Globus pallidus (tissue), 1 donor: Measurements from ENCODE around the gene ODR4.
"Not testable (repeated sequence)": the region's sequence is repeated elsewhere in the genome, so short reads cannot be mapped to it uniquely, and the experiment has no call there.

Experiments
- DNase-seq: peaks from one replicate; pipeline ENCODE4 v3.0.0-alpha.2; 2015; ENCODE audit warnings: low spot score

Gene ODR4

GRCh38 chr1:186421446-186421845 lies 45.8 kb downstream of the ODR4 start:
- no peak for DNase-seq

DNA sequence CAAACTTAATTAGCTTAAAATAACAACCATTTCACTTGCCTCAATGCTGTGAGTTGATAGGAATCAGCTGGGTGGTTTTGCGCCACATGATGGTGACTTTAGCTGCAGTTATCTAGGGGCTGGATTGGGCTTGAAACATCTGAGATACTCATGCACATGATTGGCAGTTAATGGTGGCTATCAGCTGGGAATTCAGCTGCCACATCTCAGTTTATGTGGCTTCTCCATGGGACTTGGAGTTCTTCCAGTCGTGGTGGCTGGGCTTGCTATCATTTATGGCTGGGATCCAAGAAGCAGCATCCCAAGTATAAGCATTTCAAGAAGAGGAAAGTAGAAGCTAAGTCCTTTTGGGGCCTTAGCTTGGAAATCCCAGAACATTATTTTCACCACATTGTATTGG lies 48.9 kb downstream of the ODR4 start:
- no peak for DNase-seq

- DNase-seq: no peak
Observed at GRCh38 chr1:186426118-186426517, 50.5 kb downstream of the ODR4 start.

DNA sequence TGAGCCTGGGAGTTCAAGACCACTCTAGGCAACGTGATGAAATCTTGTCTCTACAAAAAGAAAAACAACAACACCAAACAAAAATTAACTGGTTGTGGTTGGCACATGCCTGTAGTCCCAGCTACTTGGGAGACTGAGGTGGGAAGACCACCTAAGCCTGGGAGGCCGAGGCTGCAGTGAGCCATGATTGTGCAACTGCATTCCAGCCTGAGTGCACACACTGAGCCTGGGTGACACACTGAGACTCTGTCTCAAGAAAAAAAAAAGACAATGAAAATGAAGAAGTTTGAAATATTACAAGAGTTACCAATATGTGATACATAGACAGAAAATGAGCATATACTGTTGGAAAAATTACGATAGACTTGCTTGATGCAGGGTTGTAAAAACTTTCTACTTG lies 53.4 kb downstream of the ODR4 start:
- DNase-seq: no peak

DNA sequence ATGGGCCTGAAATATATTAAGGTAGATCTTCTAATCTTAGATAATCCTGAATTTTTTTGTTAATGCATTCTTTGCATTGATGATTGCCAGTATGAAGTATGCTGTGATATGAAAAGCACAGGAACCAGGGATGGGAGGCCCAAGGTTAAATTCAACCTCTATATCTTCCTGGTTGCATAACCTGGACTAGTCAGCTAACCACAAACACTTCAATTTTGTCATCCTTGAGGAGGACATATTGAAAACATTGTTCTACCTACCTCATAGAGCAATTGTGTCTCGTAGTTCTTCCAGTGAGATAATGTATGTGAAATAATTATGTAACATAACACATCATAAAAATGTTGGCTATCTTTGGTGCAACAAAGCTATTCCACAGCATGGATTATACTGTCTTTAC lies 59.7 kb downstream of the ODR4 start:
- no peak for DNase-seq

DNA sequence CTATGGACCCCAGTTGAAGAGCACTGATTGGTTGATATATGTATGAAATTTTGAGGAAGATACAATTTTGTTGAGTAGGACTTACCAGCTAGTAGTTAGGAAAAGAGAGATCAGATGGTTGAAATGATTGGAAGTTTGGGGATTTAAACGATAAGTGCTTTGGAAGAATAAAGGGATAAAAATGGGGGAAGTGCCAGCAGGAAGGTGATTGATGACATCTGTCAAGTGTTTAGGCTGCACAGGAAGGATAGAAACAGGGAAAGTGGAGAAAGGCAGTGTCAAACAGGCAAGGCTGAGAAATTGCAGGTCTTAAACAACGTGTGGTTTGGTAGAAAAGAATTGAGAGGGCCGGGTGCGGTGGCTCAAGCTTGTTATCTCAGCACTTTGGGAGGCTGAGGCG lies 62.9 kb downstream of the ODR4 start:
- DNase-seq: no peak

DNA sequence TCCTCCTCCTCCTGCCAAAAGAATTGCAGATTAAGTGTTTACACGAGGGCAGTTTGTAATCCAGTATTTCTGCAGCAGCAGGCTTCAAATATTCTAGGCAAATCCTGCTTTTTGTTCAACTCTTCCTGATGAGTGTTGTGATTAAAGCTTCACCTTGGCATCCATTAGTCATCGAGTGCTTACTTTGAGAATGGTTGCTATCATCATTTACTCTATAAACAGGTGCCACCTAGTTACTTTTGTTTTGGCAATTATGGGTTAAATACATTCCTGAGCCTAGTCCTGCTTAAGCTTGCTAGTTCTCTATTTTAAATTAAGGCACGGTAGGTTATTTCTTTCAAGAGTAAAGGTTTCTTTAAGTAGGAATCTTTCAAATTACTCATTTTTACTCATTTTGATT lies 64.9 kb downstream of the ODR4 start:
- DNase-seq: no peak

GRCh38 chr1:186442651-186443375 lies 67.2 kb downstream of the ODR4 start:
- DNase-seq: peak; percentile 11

DNA sequence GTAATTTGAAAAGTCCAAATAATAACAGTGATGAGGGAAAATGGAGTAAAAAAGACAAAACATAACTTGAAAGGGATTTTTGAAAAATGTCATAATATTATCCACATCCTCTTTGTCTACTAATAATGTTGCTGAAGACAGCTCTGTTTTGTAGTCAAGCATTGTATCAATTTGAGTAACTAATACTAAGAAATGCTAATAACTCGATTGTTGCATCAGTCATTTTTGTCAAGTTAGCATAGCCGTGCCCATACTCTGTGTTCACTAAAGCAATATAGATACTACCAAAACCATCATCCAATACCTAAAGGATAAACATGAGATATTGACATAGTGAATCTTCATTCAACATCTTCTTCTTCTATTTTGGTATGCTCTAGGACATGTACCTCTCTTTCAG lies 68.0 kb downstream of the ODR4 start:
- DNase-seq: no peak

- DNase-seq: no peak
Observed at GRCh38 chr1:186446152-186446551, 70.5 kb downstream of the ODR4 start.

- no peak for DNase-seq
Observed at GRCh38 chr1:186454981-186455380, 79.3 kb downstream of the ODR4 start.

DNA sequence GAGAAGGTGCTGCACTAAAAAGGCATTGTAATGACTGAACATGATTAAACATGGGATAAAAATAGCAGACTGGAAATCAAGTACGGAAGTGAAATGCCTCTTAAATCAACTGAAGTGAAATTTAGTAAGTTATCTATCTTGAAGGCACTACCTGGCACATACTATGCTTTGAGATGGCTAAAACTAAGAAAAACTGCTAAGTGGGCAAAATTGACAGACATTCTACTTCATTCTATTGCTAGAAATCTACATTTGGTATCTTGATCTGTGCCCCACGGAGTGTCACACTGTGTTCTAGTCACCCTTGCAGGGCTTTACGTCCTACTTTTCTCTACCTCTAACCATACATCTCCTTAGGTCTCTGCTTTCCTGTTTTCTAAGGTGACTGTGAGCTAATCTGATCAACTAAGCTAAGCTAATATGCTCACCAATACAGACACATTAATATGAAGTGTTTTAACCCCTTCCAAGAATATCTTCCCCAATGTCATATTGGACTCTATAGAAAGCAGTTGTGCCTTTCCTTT lies 81.2 kb downstream of the ODR4 start:
- no peak for DNase-seq

GRCh38 chr1:186459161-186459560 lies 83.5 kb downstream of the ODR4 start:
- DNase-seq: not testable (repeated sequence)

DNA sequence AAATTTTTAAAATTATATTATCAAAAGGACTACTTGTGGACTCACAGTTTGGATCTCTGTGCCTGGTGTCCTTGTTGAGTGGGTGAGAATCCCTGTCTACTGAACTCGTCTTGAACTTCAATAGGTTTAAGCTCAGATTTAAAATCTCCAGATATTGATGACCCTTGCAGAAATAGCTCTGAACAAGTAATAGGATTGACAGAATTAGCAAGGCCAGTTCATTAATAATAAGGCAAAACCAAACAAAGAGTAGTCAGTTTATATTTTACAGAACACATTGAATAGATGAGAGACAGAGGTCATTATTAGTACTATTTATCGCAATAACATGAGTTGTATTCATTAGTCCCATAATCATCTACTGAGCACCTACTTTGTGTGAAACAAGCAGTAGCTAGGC lies 85.4 kb downstream of the ODR4 start, which contains the start of gene PDC:
Gene PDC (minus strand): TSS at position 101 of the 400 bp plus-strand sequence. CDS start 11,655 bp downstream, outside the sequence.
- no peak for DNase-seq

GRCh38 chr1:186463511-186463910 lies 87.9 kb downstream of the ODR4 start:
- no peak for DNase-seq

GRCh38 chr1:186463926-186464325 lies 88.3 kb downstream of the ODR4 start:
- no peak for DNase-seq

DNA sequence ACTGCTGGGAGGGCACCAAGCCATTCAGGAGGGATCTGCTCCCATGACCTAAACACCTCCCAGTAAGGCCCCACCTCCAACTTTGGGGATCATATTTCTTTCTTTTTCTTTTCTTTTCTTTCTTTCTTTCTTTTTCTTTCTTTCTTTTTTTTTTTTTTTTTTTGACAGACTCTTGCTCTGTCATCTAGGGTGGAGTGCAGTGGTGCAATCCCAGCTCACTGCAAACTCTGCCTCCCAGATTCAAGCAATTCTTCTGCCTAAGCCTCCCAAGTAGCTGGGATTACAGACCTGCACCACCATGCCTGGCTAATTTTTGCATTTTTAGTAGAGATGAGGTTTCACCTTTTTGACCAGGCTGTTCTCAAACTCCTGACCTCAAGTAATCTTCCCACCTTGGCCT lies 89.9 kb downstream of the ODR4 start:
- DNase-seq: not testable (repeated sequence)

DNA sequence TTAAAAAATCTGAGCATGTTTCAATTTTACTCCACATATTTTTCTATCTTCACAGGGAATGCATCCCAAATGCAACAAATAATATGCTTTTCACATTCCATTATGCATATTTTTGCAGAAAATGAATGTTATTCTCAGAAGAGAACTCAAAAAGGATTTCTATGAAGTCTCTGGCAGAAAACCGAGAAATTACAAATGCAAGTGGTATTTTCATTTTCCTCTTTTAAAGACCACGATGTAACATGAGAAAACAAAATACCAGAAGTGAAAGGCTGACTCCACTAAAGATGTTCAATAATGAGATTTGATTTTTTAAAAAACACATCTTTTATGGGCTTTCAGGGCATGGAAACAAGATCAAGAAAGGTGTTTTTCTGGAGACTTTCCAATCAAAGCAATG lies 90.3 kb downstream of the ODR4 start:
- no peak for DNase-seq
